Activated T-cell treated with anti-CD3 and anti-CD28 coated beads, Interleukin-2, amount 50 U/mL, for 4 hours (primary cell): ENCODE measurements around the gene SFN. TPM values are rescaled to one million over a fixed set of nuclear protein-coding genes. Genes with fewer than 3 reads are reported as not detected.

Source experiments
- ATAC-seq, 2 donors: fragments of 200-7000 bp; cut with Tn5 transposase; one replicate each; pipeline ENCODE4 v1.10.0; 2021
- DNase-seq: peaks from one replicate; pipeline ENCODE4 v3.0.0-alpha.2; 2020
- H3K27me3 Mint-ChIP-seq: one replicate; pipeline ENCODE4 v1.8.0; 2021; ENCODE audit warnings: low read depth, mixed read lengths
- H3K36me3 Mint-ChIP-seq: one replicate; pipeline ENCODE4 v1.8.0; 2022; ENCODE audit warnings: mixed read lengths; ENCODE audit not compliant: insufficient read depth
- H3K4me1 Mint-ChIP-seq: one replicate; pipeline ENCODE4 v1.8.0; 2021; ENCODE audit warnings: low read depth, mixed read lengths
- H3K4me3 Mint-ChIP-seq: one replicate; pipeline ENCODE4 v1.8.0; 2021; ENCODE audit warnings: mild to moderate bottlenecking, moderate library complexity, mixed read lengths
- H3K9me3 Mint-ChIP-seq: one replicate; pipeline ENCODE4 v1.8.0; 2021; ENCODE audit warnings: mixed read lengths
- total RNA-seq, 3 donors: library from RNA; stranded (reverse); gene quantifications; one replicate each; pipeline ENCODE4 v1.2.1, GENCODE V29; 2021

SFN gene
- under 1 TPM; 0.19 to 0.61 (median 0.24) TPM for total RNA-seq

DNA sequence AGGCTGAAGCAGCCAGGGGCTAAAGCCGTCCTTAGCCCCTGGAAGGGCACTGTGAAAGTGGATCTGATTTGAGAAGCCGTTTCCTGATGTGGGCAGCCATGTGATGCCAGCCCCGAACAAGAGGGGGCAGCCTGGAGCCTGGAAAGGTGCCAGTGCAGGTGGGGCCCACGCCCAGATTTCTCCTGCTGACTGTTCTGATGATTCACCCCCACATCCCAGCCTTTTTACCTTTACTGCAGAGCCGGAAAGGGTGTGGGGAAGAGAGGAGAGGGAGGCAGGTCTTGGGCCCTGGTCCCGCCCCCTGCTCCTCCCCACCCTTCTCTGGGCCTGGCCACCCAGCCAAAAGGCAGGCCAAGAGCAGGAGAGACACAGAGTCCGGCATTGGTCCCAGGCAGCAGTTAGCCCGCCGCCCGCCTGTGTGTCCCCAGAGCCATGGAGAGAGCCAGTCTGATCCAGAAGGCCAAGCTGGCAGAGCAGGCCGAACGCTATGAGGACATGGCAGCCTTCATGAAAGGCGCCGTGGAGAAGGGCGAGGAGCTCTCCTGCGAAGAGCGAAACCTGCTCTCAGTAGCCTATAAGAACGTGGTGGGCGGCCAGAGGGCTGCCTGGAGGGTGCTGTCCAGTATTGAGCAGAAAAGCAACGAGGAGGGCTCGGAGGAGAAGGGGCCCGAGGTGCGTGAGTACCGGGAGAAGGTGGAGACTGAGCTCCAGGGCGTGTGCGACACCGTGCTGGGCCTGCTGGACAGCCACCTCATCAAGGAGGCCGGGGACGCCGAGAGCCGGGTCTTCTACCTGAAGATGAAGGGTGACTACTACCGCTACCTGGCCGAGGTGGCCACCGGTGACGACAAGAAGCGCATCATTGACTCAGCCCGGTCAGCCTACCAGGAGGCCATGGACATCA, at the start of gene SFN:
TSS of gene SFN (plus strand) at position 369 of the 904 bp plus-strand sequence. CDS start at position 433, 64 bp downstream.
- ATAC-seq (no peak), DNase-seq (peak; percentile 48)
- Mint-ChIP-seq H3K36me3 (no peaks in the 10 kb centered on the region), H3K27me3 (no peaks in the 10 kb centered on the region), H3K4me1 (peaks cover 25% of the 10 kb centered on the region), H3K4me3 (peak within 1 kb of the TSS; percentile 87), H3K9me3 (no peaks in the 10 kb centered on the region)

- Mint-ChIP-seq H3K4me1 (peaks cover 14% of the 10 kb centered on the region), H3K4me3 (no peak overlapping the region), H3K36me3 (no peaks in the 10 kb centered on the region), H3K9me3 (no peaks in the 10 kb centered on the region), H3K27me3 (no peaks in the 10 kb centered on the region)
- ATAC-seq (no peak), DNase-seq (no peak)
Measured at GRCh38 chr1:26814377-26814776, 48.6 kb upstream of the SFN start.

- peaks cover 14% of the 10 kb centered on the region for H3K4me1 Mint-ChIP-seq
- H3K36me3 Mint-ChIP-seq: no peaks in the 10 kb centered on the region
- no peak overlapping the region for H3K4me3 Mint-ChIP-seq
- ATAC-seq: no peak
- DNase-seq: no peak
- H3K27me3 Mint-ChIP-seq: no peaks in the 10 kb centered on the region
- H3K9me3 Mint-ChIP-seq: no peaks in the 10 kb centered on the region
Measured at GRCh38 chr1:26814893-26815292, 48.1 kb upstream of the SFN start.

DNA sequence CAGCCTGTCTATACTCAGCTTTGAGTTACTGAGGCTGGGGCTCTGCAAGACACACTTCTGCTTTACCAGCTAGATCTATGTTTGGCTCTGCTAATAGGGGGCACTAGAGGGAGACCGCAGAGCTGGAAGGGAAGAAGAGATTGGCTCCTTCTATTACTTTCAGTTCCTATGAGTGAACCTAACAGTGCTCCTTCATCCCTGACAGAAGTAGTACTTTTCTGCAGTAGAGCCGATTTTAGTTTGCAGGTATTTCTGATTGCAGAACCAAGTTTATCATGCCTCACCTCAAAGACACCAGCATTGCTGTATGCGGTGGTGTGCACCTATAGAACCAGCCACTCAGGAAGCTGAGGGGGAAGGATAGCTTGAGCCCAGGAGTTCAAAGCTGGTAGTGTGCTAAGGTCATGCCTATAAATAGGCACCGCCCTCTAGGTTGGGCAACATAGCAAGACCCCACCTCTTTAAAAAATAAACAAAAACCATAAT, 42.1 kb upstream of the SFN start:
- peaks cover 25% of the 10 kb centered on the region for H3K4me1 Mint-ChIP-seq
- no peaks in the 10 kb centered on the region for H3K36me3 Mint-ChIP-seq
- H3K4me3 Mint-ChIP-seq: peak overlapping the region; percentile 43
- peak; percentile 92 to 95 for ATAC-seq
- no peaks in the 10 kb centered on the region for H3K27me3 Mint-ChIP-seq
- no peak for DNase-seq
- H3K9me3 Mint-ChIP-seq: no peaks in the 10 kb centered on the region

GRCh38 chr1:26822737-26823395, 40.1 kb upstream of the SFN start:
- peaks cover 37% of the 10 kb centered on the region for H3K4me1 Mint-ChIP-seq

GRCh38 chr1:26824731-26825130, 38.2 kb upstream of the SFN start:
- H3K9me3 Mint-ChIP-seq: no peaks in the 10 kb centered on the region
- DNase-seq: no peak
- peaks cover 54% of the 10 kb centered on the region for H3K4me1 Mint-ChIP-seq

More at GRCh38 chr1:26822737-26823395, 40.1 kb upstream of the SFN start:
- Mint-ChIP-seq H3K27me3 (no peaks in the 10 kb centered on the region), H3K4me3 (no peak overlapping the region), H3K9me3 (no peaks in the 10 kb centered on the region), H3K36me3 (no peaks in the 10 kb centered on the region)
- ATAC-seq (no peak), DNase-seq (no peak)

GRCh38 chr1:26826261-26827105, 36.5 kb upstream of the SFN start, which contains the start of gene ZDHHC18:
ZDHHC18 (plus strand) TSS chr1:26826688; CDS start chr1:26826805, 117 bp downstream.
- no peaks in the 10 kb centered on the region for H3K9me3 Mint-ChIP-seq
- peaks cover 12% of the 10 kb centered on the region for H3K36me3 Mint-ChIP-seq
- peak within 1 kb of the TSS; percentile 91 for H3K4me3 Mint-ChIP-seq
- ATAC-seq (peak; percentile 82 to 83), DNase-seq (peak; percentile 60)
- H3K27me3 Mint-ChIP-seq: no peaks in the 10 kb centered on the region
- peaks cover 59% of the 10 kb centered on the region for H3K4me1 Mint-ChIP-seq

More at GRCh38 chr1:26824731-26825130, 38.2 kb upstream of the SFN start:
- Mint-ChIP-seq H3K4me3 (no peak overlapping the region), H3K36me3 (peaks cover 7% of the 10 kb centered on the region), H3K27me3 (no peaks in the 10 kb centered on the region)
- ATAC-seq: no peak

- Mint-ChIP-seq H3K36me3 (peaks cover 16% of the 10 kb centered on the region), H3K9me3 (no peaks in the 10 kb centered on the region)
- DNase-seq: no peak
Measured at GRCh38 chr1:26827106-26827604, 35.8 kb upstream of the SFN start.

DNA sequence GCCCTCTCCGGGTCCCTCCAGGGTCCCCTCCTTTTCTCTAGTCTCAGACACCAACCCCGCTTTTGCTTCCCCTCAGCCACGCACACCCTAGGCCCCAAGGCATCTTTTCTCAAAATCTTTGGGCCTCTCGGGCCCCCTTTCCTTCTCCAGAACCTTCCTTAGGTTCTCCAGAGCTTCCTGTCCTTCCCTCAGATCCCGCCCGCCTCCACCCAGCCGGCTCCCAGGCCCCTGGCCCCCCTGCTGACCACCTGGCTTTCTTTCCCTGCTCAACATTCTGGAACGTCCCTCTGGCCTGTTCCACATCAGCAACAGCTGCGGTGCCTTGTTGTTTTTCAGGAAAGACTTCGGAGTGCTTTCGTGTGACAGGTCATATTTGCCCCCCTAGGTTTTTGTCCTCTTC, 35.3 kb upstream of the SFN start:
- ATAC-seq (no peak), DNase-seq (no peak)
- H3K36me3 Mint-ChIP-seq: peaks cover 21% of the 10 kb centered on the region
- H3K27me3 Mint-ChIP-seq: no peaks in the 10 kb centered on the region
- H3K4me1 Mint-ChIP-seq: peaks cover 71% of the 10 kb centered on the region
- H3K4me3 Mint-ChIP-seq: peak overlapping the region; percentile 90
- no peaks in the 10 kb centered on the region for H3K9me3 Mint-ChIP-seq

More at GRCh38 chr1:26827106-26827604, 35.8 kb upstream of the SFN start:
- peaks cover 66% of the 10 kb centered on the region for H3K4me1 Mint-ChIP-seq
- ATAC-seq: no peak
- no peaks in the 10 kb centered on the region for H3K27me3 Mint-ChIP-seq
- H3K4me3 Mint-ChIP-seq: peak overlapping the region; percentile 90

- Mint-ChIP-seq H3K4me1 (peaks cover 73% of the 10 kb centered on the region), H3K9me3 (no peaks in the 10 kb centered on the region), H3K4me3 (peak overlapping the region; percentile 90), H3K27me3 (no peaks in the 10 kb centered on the region), H3K36me3 (peaks cover 26% of the 10 kb centered on the region)
- peak; percentile 30 for DNase-seq
- peak in 1 of 2 donors; percentile 19 for ATAC-seq
Measured at GRCh38 chr1:26828411-26828991, 34.4 kb upstream of the SFN start.

DNA sequence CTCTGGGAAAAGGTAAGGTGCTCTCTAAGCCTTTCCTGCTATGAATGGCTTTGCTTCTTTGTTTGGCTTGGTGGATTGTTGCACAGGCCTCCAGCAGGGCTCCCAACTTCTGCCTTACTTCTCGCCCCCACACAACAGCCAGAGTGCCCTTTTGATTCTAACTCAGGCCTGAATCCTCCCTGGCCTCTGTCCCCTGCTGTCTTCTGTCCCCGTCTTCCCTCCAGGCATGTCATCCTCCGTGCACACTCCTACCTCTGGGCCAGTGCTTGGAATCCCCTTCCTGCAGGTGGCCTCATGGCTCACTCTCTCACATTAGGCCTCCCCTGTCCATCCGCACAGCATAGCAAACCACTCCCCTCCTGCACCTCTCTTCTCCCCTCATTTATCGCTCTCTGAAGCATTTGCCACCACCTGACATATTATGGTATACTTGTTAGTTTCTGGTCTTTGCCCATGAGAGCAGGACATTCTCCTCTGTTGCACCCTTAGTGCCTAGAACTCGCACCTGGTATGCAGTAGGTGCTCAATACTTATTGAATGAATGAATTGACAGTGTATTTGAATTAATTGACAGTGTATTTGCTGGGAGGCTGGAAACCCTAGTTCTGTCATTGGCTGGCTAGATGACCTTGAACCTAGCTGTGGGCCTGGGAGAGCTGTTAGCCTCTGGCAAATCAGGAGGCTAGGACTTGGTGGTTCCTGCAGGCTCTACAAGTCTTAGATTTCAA, 33.6 kb upstream of the SFN start:
- no peaks in the 10 kb centered on the region for H3K9me3 Mint-ChIP-seq
- peak overlapping the region; percentile 90 for H3K4me3 Mint-ChIP-seq
- H3K27me3 Mint-ChIP-seq: no peaks in the 10 kb centered on the region
- H3K36me3 Mint-ChIP-seq: peaks cover 32% of the 10 kb centered on the region
- ATAC-seq: no peak
- peaks cover 81% of the 10 kb centered on the region for H3K4me1 Mint-ChIP-seq
- no peak for DNase-seq

DNA sequence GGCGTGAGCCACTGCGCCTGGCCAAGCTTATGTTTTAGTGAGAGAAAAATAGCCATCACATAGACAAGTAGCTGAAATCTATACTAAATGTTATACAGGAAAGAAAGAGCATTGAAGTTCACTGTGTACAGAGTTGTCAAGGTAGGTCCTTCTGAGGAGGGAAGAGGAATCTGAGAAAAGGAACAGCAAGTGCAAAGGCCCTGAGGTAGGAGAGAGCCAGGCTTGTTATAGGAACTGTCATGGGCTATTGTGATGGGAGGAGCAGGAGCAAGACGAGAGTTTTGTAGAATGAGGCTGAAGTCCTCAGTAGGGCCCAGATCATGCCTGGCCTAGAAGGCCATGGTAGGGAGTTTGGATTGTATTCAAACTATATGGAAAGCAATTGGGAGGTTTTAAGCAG, 31.9 kb upstream of the SFN start:
- Mint-ChIP-seq H3K4me3 (peak overlapping the region; percentile 6), H3K36me3 (peaks cover 41% of the 10 kb centered on the region), H3K4me1 (peaks cover 76% of the 10 kb centered on the region), H3K9me3 (no peaks in the 10 kb centered on the region), H3K27me3 (no peaks in the 10 kb centered on the region)
- ATAC-seq: no peak
- no peak for DNase-seq
